ENCODE results near the gene CXXC4. TPM values are rescaled to one million over a fixed set of nuclear protein-coding genes. Genes with fewer than 3 reads are reported as not detected.

CXXC4 gene
- polyA plus RNA-seq (2012; ENCODE audit: insufficient read depth, insufficient read length) = 0.31 TPM

GRCh38 chr4:104494822-104495559, at the start of gene CXXC4:
Gene CXXC4 (minus strand): TSS chr4:104494894. CDS start chr4:104491802, 3,092 bp downstream.
- H3K4me3 ChIP-seq (ENCODE audit: low read length) = peak within 1 kb of the TSS; percentile 46
- DNase-seq (ENCODE audit: low read depth, low spot score) = peak; percentile 58

DNA sequence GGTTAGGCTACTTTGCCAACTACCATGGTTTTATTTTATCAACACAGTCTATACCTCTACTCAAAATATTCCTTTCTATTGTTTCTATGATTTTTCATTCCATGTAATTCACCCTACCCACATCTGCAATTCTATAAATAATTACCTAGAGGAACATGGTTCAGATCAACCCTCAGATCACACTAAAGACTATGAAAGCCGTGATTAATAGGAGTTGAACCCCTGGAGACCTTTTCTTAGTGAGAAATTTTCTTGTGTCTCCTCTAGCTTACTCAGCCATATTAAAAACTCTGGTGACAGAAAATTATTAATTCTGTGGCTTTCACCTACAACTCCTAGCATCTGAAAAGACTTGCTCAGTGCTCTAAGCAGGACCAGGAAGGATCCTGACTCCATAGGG, 38.5 kb upstream of the CXXC4 start:
- no peak for DNase-seq (ENCODE audit: low read depth, low spot score)
- no peak overlapping the region for H3K4me3 ChIP-seq (ENCODE audit: low read length)

DNA sequence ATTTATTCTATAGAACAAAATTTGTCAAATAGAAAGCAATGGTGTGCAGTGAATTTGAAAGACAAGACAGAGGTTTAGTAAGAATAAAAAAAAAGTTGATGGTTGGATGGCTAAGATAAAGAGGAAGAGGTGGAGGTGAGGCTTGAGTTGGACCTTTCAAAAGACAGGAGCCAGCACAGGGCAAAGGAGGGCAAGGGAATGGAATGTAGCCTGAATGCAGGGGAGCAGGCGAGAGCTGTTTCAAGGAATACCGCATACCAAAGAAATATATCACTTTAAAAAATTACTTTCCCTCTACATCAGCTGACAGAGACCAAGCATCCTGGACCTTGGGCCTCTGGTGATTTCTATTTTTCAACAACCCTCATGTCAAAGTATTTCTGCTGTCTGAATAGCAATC, 38.0 kb upstream of the CXXC4 start:
- H3K4me3 ChIP-seq (ENCODE audit: low read length) = no peak overlapping the region
- DNase-seq (ENCODE audit: low read depth, low spot score) = no peak

DNA sequence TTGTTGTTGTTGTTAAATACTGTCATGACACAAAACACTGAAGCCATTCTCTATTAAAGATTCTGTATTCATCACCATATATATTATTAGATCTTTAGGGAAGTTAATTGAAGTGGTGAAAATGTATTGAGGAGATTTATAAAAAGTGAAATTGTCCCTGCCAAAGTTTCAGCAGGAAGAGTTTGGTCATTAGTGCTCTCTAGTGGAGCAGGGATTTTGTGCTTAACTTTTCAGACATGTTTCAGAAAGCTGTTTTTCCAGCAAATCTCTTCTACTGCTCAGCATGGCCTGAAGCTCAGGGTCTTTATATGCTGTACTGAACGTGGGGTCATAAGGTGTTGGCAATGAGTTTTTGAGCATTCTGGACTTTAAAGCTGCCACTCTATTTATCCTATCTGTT, 36.7 kb upstream of the CXXC4 start:
- H3K4me3 ChIP-seq (ENCODE audit: low read length) = no peak overlapping the region
- no peak for DNase-seq (ENCODE audit: low read depth, low spot score)

GRCh38 chr4:104530426-104530825, 35.7 kb upstream of the CXXC4 start:
- DNase-seq (ENCODE audit: low read depth, low spot score) = no peak
- no peak overlapping the region for H3K4me3 ChIP-seq (ENCODE audit: low read length)

DNA sequence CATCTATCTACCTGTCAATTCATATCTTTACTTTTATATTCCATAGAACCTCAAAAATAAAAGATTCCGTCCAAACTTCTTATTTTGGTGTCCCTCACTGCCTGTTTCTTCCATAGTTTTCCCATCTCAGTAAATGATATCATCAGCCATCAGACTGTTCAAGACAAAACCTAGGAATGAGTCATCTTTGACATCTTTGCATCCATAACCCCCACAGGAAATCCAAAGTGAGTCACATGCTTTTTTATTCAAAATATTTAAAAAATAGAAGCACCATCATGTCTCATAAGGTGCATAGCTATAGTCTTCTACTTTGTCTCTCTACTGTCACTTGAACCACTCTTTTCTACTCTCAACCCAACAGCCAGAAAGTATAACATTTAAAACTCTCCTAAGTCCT, 29.9 kb upstream of the CXXC4 start:
- DNase-seq (ENCODE audit: low read depth, low spot score) = no peak
- no peak overlapping the region for H3K4me3 ChIP-seq (ENCODE audit: low read length)

GRCh38 chr4:104524026-104524425, 29.3 kb upstream of the CXXC4 start:
- no peak overlapping the region for H3K4me3 ChIP-seq (ENCODE audit: low read length)
- DNase-seq (ENCODE audit: low read depth, low spot score) = no peak

DNA sequence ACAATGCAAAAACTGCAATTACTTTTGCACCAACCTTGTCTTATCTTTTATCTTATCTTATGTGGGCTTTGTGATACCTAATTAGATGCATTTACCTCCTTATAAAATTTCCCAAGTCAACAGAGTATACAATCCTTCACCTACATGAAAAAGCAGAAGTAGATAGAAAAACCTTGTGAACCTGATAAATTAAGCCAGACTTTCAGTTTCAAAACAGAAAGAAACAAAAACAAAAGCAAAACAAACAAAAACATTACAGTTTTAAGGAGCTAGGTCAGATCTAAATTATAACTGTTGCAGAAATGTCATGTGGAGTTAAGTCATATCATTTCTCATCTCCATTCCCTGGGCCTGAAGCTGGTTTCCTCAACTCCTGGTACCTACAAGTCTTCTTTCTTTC, 24.9 kb upstream of the CXXC4 start:
- no peak overlapping the region for H3K4me3 ChIP-seq (ENCODE audit: low read length)
- DNase-seq (ENCODE audit: low read depth, low spot score) = no peak

DNA sequence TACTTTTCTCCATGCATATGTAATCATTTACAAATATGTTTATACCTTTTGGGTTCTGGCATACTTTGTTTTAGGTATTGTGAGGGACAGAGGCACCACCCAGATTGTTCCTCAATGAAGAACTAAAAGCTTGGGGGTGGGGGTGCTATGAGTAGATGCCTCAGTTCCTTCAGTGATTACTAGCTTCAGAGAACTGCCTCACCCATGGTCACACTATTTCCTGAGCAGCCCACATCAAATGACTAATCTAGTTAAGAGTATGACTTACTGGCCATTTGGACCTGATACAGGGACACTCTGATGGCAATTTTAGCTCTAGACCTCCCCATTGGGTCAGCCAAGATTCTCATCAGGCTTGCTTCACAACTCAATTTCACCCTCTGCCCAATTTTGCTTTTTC, 22.2 kb upstream of the CXXC4 start:
- H3K4me3 ChIP-seq (ENCODE audit: low read length) = no peak overlapping the region
- no peak for DNase-seq (ENCODE audit: low read depth, low spot score)

- no peak for DNase-seq (ENCODE audit: low read depth, low spot score)
- H3K4me3 ChIP-seq (ENCODE audit: low read length) = no peak overlapping the region
Measured at GRCh38 chr4:104508224-104508623, 13.5 kb upstream of the CXXC4 start.

DNA sequence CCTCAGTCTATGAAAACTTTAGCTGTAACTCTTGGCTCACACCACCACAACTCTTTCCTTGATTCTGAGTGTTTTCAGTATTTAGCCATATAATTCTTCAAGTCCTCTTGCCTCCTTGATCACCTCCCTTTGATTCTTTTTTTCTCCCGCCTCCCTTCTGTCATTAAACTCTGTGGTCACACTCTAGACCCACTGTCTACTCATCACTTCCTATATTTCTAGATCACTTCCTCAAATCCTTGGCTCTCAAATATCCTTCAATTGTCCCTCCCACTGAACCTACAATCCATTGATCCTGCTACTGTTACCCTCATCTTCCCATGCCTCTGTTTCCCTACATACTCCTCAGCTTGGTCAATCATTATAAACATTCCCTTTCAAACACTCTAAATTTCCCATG, 12.4 kb upstream of the CXXC4 start:
- DNase-seq (ENCODE audit: low read depth, low spot score) = no peak
- H3K4me3 ChIP-seq (ENCODE audit: low read length) = no peak overlapping the region

DNA sequence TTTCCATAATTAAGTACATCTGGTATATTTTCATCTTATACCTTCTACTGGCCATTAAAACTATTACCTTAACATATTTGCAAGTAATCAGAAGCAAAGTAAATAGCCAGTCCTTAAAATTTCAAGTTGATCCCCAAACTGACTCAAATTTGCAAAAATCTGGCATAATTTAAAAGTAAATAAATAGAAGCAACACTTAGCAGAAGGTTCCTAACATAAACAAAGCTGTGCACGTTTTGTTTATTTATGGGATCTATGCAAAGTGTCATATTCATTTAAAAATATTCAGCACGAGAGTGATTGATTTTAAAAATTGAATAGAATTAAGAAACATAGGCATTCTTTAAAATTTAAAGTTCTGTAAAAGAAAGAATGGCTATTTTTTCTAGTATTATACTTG, 9.8 kb upstream of the CXXC4 start:
- H3K4me3 ChIP-seq (ENCODE audit: low read length) = no peak overlapping the region
- no peak for DNase-seq (ENCODE audit: low read depth, low spot score)

DNA sequence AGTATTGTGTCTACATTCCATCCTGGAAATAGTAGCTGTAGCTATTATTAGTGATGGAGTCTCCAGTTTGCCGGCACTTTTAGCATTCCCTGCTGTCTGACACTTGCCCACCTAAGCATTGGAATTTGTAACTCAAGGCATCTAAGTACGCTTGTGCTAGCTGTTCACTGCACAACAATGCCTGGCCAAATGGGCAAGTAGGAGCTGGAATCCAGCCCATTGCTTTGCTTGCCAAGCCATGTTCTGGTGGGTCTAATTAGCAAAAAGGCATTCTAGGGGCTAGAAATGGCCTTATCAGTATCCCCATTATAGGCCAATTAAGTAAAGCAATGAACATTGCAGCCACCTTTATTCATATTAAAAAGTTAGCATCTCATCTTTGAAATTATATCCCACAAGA, 7.8 kb upstream of the CXXC4 start:
- no peak overlapping the region for H3K4me3 ChIP-seq (ENCODE audit: low read length)
- DNase-seq (ENCODE audit: low read depth, low spot score) = no peak

DNA sequence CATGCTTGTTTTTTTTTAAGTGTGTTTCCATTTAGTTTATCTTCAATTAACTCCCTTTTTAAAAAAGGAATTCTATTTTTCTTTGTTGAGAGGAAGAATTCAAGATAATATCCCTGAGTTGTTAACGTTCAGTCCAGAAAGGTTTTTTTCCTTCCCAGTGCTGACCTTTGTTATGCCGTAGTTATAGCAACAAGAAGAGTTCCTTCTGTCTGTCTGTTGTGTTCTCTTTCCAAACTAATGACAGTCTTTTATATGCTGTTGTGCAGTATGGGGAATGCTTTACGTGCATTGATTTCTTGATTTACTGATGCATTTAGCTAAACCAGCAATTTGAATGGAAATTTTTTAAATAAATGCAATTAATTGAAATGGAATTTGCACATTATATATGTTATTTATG, 6.6 kb upstream of the CXXC4 start:
- no peak for DNase-seq (ENCODE audit: low read depth, low spot score)

DNA sequence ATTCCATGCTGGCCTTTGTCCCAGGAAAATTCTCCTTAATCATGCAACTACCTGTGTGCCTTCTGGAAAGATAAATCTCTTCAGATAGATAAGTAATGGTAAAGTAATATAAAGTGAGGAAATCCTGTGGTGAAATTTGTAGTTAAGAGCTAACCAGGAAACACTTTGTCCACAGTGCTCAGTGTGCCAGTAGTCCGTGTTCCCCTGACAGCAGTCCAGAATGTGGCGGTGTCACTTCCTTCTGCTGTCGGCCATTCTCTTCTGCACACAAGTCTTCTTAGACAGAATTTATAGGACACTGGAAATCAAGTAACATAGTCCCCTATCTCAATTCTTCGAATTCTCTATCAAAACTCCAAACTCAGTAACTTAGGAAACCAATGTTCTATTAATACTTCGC, 5.7 kb upstream of the CXXC4 start:
- no peak for DNase-seq (ENCODE audit: low read depth, low spot score)
- H3K4me3 ChIP-seq (ENCODE audit: low read length) = no peak overlapping the region

More for the DNA sequence above, 6.6 kb upstream of the CXXC4 start:
- H3K4me3 ChIP-seq (ENCODE audit: low read length) = no peak overlapping the region

GRCh38 chr4:104494185-104494584, 509 bp downstream of the CXXC4 start:
- peak overlapping the region; percentile 46 for H3K4me3 ChIP-seq (ENCODE audit: low read length)
- no peak for DNase-seq (ENCODE audit: low read depth, low spot score)

DNA sequence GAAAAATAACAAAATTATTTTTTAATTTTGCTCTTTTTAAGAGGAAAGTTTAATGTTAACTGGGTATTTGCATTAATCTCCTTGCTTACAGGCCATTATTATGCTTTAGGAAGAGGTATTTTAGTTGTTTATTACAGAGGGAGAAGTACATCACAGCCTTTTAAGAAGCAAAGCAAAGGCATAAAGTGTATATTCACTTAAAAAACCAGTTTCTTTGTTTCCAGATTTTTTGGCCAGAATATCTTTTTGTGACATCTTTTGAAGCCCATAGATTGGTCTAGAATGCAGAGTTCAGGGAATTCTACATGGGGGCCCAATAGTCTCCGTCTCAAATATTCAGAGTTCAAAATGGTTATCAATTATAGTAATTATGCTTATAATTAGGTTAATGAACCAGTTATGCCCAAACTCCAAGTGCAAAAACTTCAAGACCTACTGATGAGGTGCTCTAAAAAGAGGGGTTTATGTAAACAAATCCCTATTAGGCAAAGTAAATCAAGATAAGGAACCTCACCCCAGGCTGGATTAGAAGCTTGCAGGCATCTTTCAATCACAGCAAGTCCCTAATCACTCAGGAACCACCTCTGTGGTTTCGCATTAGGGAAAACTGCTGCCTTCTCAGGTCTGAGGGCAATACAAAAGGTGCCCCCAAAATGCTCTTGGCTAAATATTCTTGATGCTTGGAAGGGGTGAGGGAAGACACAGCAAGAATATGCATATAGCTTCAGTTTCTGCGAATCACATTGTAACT, 1.4 kb downstream of the CXXC4 start:
- DNase-seq (ENCODE audit: low read depth, low spot score) = no peak
- no peak overlapping the region for H3K4me3 ChIP-seq (ENCODE audit: low read length)

DNA sequence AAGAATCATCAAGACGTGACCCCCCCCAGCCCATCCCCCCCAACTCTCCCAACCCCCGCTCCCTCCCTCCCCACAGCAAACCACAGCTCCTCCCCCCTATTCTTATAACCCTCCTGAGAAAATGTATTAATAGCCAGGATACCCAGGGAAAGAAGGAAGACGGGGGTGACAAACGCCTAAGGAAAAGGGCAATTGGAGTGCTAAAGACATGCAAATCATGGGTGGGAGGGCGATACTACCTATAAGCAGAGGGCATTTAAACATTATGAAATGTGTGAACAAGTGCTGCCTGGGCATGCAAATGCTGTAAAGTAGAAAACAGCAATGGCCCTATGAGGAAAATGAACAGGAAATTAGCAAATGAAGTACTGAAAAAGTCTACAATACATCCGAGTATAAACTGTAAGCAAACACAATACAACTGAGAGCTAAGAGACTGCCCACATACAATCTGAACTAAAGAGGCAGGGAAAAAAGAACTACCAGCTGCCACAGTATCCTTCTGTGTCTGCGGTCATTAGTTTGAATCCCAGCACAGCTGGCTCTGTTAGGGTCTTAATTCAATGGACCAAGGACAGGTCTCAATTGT, 2.4 kb downstream of the CXXC4 start:
- no peak overlapping the region for H3K4me3 ChIP-seq (ENCODE audit: low read length)

GRCh38 chr4:104491481-104492182, 3.1 kb downstream of the CXXC4 start:
- DNase-seq (ENCODE audit: low read depth, low spot score) = peak; percentile 28
- H3K4me3 ChIP-seq (ENCODE audit: low read length) = peak overlapping the region; percentile 53

More for the DNA sequence above, 2.4 kb downstream of the CXXC4 start:
- no peak for DNase-seq (ENCODE audit: low read depth, low spot score)

All from Jurkat, Clone E6-1 (cell line).